Measurements from ENCODE around the gene RBM33.

DNA sequence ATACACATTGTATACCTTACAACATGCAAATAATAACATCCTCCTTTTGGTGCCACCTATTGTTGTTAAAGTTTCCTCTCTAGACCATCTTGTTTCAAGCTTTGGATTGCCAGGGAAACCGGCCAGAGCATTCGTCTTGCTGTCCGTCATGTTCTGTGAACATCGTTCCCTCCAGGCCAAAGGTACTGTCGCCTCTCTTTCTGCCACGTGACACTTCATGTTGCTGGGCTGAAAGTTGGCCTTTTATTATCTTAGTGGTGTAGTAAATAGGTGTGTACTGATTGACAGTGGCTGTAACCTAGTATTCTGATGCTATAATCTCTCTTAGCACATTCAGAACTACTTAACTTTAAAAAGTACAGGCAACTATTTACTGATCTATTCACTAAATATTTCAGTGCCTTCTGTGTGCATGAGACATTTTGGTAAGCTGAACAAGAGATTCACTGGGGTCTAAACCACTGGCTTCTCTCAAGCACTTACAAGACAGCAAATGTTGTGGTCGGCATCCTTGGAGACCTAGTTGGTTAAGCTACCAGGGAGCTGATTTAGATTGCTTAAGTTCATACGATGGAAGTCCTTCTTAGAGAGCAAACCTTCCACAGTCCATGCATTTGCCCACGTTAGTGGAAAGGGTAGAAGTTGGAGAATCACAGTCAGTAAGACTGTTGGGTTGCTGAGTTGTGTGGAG, 115.4 kb downstream of the RBM33 start:
- TF ChIP-seq, protein P1, sequence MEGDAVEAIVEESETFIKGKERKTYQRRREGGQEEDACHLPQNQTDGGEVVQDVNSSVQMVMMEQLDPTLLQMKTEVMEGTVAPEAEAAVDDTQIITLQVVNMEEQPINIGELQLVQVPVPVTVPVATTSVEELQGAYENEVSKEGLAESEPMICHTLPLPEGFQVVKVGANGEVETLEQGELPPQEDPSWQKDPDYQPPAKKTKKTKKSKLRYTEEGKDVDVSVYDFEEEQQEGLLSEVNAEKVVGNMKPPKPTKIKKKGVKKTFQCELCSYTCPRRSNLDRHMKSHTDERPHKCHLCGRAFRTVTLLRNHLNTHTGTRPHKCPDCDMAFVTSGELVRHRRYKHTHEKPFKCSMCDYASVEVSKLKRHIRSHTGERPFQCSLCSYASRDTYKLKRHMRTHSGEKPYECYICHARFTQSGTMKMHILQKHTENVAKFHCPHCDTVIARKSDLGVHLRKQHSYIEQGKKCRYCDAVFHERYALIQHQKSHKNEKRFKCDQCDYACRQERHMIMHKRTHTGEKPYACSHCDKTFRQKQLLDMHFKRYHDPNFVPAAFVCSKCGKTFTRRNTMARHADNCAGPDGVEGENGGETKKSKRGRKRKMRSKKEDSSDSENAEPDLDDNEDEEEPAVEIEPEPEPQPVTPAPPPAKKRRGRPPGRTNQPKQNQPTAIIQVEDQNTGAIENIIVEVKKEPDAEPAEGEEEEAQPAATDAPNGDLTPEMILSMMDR (IDR thresholded peaks at IDR 0.05 in 8 of 11, conservative IDR thresholded peaks at IDR 0.05 in 3 of 11): no peak
- no peak for TF ChIP-seq POLR2A (IDR thresholded peaks at IDR 0.05)
